Neuron (in vitro differentiated cells): ENCODE data around the gene AGK.
"Not testable (repeated sequence)": the region's sequence is repeated elsewhere in the genome, so short reads cannot be mapped to it uniquely, and the experiment has no call there.

Experiments used
- H2AFZ ChIP-seq: one replicate; pipeline ENCODE4 v1.6.1; 2013; ENCODE audit warnings: low read depth, mild to moderate bottlenecking, inconsistent platforms, low read length, moderate library complexity
- H3K27me3 ChIP-seq: one replicate; pipeline ENCODE4 v1.6.1; 2013; ENCODE audit warnings: low read length; ENCODE audit not compliant: insufficient read depth
- H3K36me3 ChIP-seq: one replicate; pipeline ENCODE4 v1.6.1; 2013; ENCODE audit warnings: low read length; ENCODE audit not compliant: insufficient read depth
- H3K4me1 ChIP-seq: one replicate; pipeline ENCODE4 v1.6.1; 2013; ENCODE audit warnings: low read length; ENCODE audit not compliant: insufficient read depth
- H3K4me3 ChIP-seq: 2 replicates; pipeline ENCODE4 v1.5.1; 2013; ENCODE audit warnings: mild to moderate bottlenecking, low read length, moderate library complexity
- H3K9me3 ChIP-seq: one replicate; pipeline ENCODE4 v1.6.1; 2013; ENCODE audit warnings: low read length

Gene AGK

GRCh38 chr7:141582063-141582462 is 30.9 kb downstream of the AGK start:
- H3K27me3 ChIP-seq, H3K9me3 ChIP-seq, H2AFZ ChIP-seq, H3K4me3 ChIP-seq, H3K36me3 ChIP-seq: not testable (repeated sequence)
- H3K4me1 ChIP-seq: peaks cover 13% of the 10 kb centered on the region

DNA sequence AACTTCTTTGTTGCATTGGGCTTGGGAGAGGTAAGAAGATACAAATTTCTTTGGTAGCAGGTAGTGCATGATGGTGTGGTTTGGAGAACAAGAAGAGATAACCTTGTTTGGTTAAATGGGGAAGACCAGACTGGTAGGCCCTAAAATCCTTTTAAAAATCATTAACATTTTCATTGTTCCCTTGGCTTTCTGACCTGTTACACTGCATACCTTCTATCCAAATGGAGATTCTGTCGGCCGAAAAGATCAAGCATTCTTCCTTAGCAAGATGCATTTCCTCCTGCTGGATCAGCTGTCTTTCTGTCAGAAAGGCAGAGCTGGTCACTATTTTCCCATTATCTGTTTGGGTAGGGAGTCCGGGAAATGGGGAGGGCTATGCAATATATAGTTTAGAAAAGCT is 33.7 kb downstream of the AGK start:
- H3K9me3 ChIP-seq: no peaks in the 10 kb centered on the region
- H3K4me1 ChIP-seq: peaks cover 13% of the 10 kb centered on the region
- no peaks in the 10 kb centered on the region for H3K27me3 ChIP-seq
- H3K4me3 ChIP-seq: no peak overlapping the region
- no peak overlapping the region for H2AFZ ChIP-seq
- no peaks in the 10 kb centered on the region for H3K36me3 ChIP-seq

DNA sequence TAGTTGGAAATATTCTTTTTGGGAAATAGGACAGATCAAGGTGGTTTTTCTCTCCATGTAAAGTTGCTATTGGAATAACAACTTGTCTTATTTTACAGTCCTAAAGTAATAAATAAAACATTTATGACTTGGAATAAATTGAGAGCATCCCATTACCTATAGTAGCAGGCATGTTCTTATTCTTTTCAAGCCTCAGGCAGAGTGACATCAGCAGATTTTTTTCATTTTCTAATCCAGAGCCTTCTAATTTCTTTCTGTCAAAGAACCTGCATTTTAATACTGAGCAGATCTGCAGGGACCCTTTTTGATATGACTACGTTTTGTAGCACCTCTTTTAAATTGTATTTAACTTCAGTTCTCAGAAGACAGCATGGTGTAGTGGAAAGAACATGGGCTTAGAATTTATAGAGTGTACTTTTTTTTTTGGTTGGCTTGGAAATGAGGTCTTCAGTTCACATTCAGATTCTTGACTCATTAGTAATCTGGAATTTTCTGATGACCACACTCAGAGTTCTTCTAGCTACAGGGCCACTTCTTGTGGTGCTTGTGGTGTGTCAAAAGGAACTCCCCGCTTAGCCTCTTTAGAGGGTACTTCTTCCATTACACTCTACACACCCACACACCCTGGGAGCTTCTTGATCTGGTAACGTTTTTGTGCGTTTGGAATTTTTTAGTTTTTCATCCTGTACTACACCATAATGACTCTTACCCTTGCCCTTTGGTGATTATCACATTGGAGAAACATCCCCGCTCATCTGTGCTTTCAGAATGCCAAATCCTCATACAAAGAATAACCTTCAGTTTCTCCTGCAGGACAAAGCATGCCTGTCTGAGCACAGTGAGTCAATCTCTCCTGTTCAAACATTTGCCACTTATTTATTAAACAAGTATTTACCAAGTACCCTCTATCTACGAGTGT is 34.6 kb downstream of the AGK start:
- no peak overlapping the region for H2AFZ ChIP-seq
- peaks cover 13% of the 10 kb centered on the region for H3K4me1 ChIP-seq
- no peaks in the 10 kb centered on the region for H3K9me3 ChIP-seq
- no peak overlapping the region for H3K4me3 ChIP-seq
- no peaks in the 10 kb centered on the region for H3K27me3 ChIP-seq
- H3K36me3 ChIP-seq: no peaks in the 10 kb centered on the region

DNA sequence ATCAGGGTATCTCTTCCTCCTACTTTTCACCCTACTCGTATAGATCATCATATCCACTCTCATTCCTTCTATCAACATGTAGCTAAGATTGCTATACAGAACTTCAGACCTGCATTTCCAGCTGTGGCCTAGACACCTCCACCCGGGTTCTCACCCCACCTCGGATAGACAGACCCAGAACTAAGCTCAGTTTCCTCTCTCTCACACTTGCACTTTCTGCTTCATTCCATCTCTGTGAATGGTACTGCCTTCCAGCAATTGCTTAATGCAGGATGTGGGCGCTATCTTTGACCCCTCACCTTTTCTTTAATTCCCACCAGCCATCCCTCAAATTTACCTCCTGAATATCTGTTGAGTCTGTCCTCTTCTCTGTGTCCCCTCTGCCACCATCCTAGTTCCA is 35.7 kb downstream of the AGK start:
- no peak overlapping the region for H2AFZ ChIP-seq
- no peaks in the 10 kb centered on the region for H3K9me3 ChIP-seq
- H3K36me3 ChIP-seq: no peaks in the 10 kb centered on the region
- H3K4me3 ChIP-seq: no peak overlapping the region
- no peaks in the 10 kb centered on the region for H3K27me3 ChIP-seq
- peaks cover 13% of the 10 kb centered on the region for H3K4me1 ChIP-seq

DNA sequence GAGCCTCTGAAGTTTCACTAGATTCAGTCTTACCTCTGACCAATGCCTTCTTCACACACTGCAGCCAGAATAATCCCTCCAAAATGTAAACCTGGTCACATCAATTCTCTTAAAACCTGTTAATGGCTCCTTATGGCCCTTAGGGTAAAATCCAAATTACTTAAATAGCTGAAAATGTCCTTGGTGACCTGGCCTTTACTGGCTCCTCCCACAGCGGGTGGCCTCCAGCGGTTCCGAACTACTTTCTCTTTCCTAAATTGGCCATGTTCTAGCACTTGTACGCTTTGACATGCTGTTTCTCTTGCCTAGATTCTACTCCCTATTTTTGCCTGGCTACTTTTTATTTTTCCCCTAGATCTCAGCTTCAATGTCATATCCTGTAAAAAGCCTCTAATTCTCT is 36.1 kb downstream of the AGK start:
- Histone ChIP-seq H3K9me3 (no peaks in the 10 kb centered on the region), H3K4me3 (no peak overlapping the region), H2AFZ (no peak overlapping the region), H3K27me3 (no peaks in the 10 kb centered on the region), H3K36me3 (no peaks in the 10 kb centered on the region), H3K4me1 (peaks cover 13% of the 10 kb centered on the region)

GRCh38 chr7:141588912-141589311 is 37.7 kb downstream of the AGK start:
- H3K9me3 ChIP-seq: no peaks in the 10 kb centered on the region
- H2AFZ ChIP-seq: no peak overlapping the region
- no peaks in the 10 kb centered on the region for H3K27me3 ChIP-seq
- H3K4me3 ChIP-seq: no peak overlapping the region
- H3K36me3 ChIP-seq: no peaks in the 10 kb centered on the region
- peaks cover 13% of the 10 kb centered on the region for H3K4me1 ChIP-seq

DNA sequence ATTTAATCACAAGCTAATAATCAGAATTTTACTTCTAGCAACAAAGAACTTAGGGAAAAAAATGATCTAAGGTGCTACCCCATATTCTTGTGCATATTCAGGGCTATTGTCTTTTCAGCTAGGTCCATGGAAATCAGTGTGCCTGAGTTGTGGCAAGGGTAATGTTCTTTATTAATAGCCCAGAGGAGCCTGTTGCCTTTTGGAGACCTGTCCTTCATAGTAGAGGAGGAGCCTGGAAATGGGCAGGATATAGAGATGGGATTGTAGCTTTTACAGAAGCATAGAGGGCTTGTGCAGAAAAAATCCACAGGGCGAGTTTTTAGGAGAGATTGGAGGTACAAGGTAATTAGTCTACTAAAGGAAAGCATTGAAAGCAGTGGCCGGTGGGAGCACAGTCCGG is 38.9 kb downstream of the AGK start:
- no peaks in the 10 kb centered on the region for H3K9me3 ChIP-seq
- no peak overlapping the region for H2AFZ ChIP-seq
- H3K27me3 ChIP-seq: no peaks in the 10 kb centered on the region
- peaks cover 8% of the 10 kb centered on the region for H3K4me1 ChIP-seq
- H3K36me3 ChIP-seq: peaks cover 3% of the 10 kb centered on the region
- no peak overlapping the region for H3K4me3 ChIP-seq

GRCh38 chr7:141590666-141591065 is 39.5 kb downstream of the AGK start:
- H2AFZ ChIP-seq: no peak overlapping the region
- peaks cover 5% of the 10 kb centered on the region for H3K36me3 ChIP-seq
- H3K4me3 ChIP-seq: no peak overlapping the region
- peaks cover 6% of the 10 kb centered on the region for H3K4me1 ChIP-seq
- no peaks in the 10 kb centered on the region for H3K27me3 ChIP-seq
- no peaks in the 10 kb centered on the region for H3K9me3 ChIP-seq

DNA sequence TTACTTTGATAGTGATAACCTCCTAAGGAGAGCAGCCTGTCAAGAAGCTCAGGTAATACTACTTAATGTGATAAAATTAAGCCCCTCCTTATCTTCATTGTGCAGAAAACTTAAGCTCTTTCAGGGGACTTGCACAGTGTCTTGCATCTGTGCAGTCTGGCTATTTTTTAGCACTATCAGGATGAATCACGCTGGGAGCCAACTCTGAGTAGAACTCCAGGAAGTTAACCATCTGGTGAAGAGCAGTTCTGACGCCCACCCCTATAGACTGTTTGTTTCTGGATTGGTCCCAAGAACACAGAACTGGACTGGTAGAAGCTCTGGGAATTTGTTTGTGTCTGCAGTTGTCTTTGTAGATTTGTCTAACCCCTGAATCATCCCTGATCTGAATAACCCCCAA is 41.9 kb downstream of the AGK start:
- no peak overlapping the region for H3K4me3 ChIP-seq
- no peaks in the 10 kb centered on the region for H3K9me3 ChIP-seq
- no peak overlapping the region for H2AFZ ChIP-seq
- no peaks in the 10 kb centered on the region for H3K27me3 ChIP-seq
- H3K36me3 ChIP-seq: peaks cover 20% of the 10 kb centered on the region
- no peaks in the 10 kb centered on the region for H3K4me1 ChIP-seq

- H3K36me3 ChIP-seq: peaks cover 37% of the 10 kb centered on the region
Measured at GRCh38 chr7:141597966-141598365, 46.8 kb downstream of the AGK start.

DNA sequence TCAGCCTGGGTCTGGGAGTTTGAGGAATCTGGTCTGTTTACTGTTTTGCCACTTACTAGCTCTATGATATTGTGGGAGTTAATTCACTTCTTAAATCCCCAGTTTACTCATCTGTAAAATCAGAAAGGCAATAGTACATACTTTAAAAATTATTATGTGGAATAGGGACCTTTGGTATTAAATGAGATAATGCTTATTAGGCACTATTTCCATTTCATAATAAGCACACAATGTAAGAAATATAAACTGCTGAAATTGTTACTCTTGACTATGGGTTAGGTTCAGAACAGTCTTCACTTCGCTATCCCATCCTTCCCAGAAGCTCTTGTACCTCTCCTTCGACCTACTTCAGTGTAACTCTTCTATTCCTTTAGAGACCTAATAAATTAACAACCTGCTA is 47.2 kb downstream of the AGK start:
- no peaks in the 10 kb centered on the region for H3K9me3 ChIP-seq
- no peaks in the 10 kb centered on the region for H3K27me3 ChIP-seq
- peaks cover 37% of the 10 kb centered on the region for H3K36me3 ChIP-seq
- no peak overlapping the region for H3K4me3 ChIP-seq
- H3K4me1 ChIP-seq: no peaks in the 10 kb centered on the region
- H2AFZ ChIP-seq: no peak overlapping the region

More at GRCh38 chr7:141597966-141598365, 46.8 kb downstream of the AGK start:
- no peak overlapping the region for H2AFZ ChIP-seq
- H3K9me3 ChIP-seq: no peaks in the 10 kb centered on the region
- no peaks in the 10 kb centered on the region for H3K4me1 ChIP-seq
- no peak overlapping the region for H3K4me3 ChIP-seq
- no peaks in the 10 kb centered on the region for H3K27me3 ChIP-seq

DNA sequence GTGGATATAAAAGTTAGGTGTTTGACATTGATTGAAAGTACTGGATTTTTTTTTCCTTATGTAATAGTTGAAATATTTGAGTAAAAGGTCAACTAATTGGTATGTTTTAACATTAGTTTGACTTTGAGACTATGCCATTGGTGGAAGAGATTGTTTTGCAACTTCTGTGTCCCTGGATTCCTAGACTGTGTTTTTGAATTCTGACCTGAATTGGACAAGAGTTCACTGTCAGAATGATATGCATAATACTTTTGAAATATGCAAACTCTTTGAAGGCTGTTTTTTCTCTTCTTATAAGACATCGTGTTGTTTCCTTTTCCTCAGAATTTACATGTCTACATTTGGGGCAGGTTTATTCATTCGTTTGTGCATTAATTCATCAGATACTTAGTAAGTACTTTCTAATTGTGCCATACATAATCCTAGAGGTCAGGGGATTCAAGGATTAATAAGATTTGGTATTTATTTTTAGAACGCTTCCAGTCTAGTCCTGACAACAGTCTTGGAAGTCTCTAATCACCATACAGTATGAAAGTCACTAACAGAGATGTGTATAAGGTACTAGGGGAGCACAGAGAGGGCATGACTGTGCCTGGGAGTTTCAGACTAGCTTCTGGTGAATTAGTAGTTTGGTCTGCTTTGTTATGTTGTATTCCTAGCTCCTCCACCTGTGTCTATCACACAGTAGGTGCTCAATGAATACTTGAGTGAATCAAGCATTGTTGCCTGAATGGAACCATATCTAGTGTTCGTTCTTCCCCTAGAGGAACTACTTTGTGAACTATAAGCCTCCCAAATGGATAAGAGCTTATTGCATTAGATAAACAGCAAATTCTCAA is 49.2 kb downstream of the AGK start:
- H2AFZ ChIP-seq: no peak overlapping the region
- no peaks in the 10 kb centered on the region for H3K9me3 ChIP-seq
- H3K4me3 ChIP-seq: no peak overlapping the region
- H3K4me1 ChIP-seq: no peaks in the 10 kb centered on the region
- peaks cover 37% of the 10 kb centered on the region for H3K36me3 ChIP-seq
- no peaks in the 10 kb centered on the region for H3K27me3 ChIP-seq

DNA sequence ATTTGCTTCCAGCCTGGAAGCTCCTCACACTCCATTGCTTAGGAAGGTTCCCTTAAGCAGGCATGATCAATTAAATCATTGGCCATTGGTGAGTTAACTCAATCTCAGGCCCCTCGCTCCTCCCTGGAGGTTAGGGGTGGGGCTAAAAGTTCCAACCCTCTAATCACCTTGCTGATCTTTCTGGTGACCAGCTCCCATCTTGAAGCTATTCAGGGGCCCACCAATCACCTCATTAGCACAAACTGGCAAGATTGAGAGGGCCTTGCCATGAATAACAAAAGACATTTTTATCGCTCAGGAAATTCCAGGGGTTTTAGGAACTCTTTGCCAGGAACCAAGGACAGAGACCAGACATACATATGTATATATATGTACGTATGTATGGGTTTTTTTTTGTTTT is 58.4 kb downstream of the AGK start:
- Histone ChIP-seq H3K4me3 (no peak overlapping the region), H3K36me3 (peaks cover 39% of the 10 kb centered on the region), H3K9me3 (peaks cover 5% of the 10 kb centered on the region), H3K4me1 (no peaks in the 10 kb centered on the region), H2AFZ (no peak overlapping the region), H3K27me3 (no peaks in the 10 kb centered on the region)
